ENCODE measurements around the gene IQGAP2.

DNA sequence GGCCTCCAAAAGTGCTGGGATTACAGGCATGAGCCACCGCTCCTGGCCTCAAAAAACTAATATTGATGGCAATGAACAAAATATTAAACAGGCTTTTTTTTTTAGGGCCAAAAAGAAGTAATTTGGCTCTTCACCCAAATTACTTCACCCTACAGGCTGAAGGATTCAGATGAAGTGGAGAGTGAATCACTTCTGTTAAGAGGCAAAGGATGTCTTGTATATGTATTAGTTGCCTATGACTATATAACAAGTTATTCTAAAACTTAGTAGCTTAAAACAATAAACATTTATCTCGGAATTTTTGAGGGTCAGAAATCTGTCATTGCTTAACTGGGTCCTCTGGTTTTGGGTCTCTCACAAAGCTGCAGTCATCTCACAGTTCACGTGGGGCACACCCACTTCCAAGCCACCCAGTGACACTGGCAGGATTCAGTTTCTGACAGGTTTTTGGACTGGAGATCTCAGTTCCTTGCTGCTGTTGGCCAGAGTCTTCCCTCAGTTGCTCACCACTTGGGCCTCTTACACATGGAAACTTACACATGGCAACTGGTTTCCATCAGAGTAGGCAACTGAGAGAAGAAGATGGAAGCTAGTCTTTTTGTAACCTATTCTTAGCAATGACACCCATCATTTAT, 66.7 kb downstream of the IQGAP2 start:
- TF ChIP-seq, protein P1, sequence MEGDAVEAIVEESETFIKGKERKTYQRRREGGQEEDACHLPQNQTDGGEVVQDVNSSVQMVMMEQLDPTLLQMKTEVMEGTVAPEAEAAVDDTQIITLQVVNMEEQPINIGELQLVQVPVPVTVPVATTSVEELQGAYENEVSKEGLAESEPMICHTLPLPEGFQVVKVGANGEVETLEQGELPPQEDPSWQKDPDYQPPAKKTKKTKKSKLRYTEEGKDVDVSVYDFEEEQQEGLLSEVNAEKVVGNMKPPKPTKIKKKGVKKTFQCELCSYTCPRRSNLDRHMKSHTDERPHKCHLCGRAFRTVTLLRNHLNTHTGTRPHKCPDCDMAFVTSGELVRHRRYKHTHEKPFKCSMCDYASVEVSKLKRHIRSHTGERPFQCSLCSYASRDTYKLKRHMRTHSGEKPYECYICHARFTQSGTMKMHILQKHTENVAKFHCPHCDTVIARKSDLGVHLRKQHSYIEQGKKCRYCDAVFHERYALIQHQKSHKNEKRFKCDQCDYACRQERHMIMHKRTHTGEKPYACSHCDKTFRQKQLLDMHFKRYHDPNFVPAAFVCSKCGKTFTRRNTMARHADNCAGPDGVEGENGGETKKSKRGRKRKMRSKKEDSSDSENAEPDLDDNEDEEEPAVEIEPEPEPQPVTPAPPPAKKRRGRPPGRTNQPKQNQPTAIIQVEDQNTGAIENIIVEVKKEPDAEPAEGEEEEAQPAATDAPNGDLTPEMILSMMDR (IDR thresholded peaks at IDR 0.05) = no peak
- TF ChIP-seq POLR2A (IDR thresholded peaks at IDR 0.05) = no peak

Data from right lobe of liver (tissue), 4 donors.